ENCODE data around the gene ZNF407.

Gene ZNF407

DNA sequence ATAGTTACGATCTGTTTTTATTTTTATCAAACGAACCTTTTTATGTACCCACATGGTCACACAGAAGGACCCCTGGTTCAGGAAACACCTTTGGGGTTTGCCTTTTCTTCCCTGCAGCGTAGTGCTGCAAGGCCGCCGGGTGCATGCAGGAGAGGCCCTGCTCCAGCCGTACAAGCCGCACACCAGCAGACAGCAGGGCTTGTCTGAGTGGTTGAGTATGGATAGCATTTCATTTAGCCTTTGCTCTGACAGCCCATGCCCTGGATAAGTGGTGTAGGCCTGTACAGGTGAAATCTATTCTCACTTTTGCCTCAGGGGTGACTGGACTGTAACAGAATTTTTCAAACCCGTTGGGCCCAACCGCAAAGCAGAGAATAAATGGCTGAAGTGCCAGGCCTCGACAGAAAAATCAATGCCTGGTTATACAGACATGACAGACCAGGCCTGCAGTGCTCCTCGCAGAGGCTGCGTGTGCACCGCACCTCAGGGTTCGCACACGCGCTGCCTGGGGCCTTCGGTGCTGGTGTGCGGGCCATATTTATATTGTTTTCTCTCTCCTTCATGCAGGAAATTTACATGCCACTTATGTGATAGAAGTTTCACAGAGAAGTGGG is 279.1 kb downstream of the ZNF407 start:
- no peak for DNase-seq (ENCODE audit: low read depth)

DNA sequence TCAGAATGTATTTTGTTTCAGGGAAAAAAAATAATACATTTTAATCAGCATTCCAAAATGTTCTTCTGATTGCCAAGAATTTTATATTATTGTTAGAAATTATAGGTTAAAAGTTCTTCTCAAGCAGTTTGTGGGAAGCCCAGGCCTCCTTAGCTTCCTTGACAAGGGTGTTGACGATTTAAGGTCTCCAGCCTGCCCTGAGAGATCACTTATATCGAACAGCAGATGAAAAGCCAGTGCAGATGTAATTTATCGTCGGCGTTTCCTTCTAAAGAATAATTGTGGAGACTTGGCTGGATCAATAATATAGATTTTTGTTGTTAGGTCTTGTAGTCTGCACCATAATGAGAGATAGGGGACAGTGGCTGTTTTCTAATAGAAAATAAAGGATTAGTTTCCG is 280.6 kb downstream of the ZNF407 start:
- DNase-seq (ENCODE audit: low read depth) = no peak

DNA sequence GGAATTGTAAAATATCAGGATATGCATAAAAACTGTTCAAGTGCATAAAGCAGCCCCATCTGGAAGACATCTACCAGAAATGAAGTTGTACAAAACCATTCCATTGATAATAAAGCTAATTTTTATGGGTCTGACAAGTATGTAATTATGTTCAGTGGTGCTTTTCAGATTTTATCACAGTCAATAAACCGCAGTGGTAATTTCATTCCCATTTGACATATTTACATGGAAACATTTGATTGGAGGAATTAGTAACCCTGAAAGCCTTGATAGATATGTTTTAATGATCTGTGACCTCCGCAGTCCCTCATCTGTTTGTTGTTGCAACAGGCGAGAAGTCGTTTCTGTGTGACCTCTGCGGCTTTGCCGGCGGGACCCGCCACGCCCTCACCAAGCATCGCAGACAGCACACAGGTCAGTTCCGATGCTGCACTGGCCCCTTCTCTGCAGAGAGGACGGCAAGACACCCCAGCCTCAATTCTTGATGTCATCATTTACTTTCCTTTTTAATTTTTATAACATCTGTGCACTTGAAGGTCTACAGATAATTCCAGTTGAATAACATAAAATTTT is 283.1 kb downstream of the ZNF407 start:
- no peak for DNase-seq (ENCODE audit: low read depth)

DNA sequence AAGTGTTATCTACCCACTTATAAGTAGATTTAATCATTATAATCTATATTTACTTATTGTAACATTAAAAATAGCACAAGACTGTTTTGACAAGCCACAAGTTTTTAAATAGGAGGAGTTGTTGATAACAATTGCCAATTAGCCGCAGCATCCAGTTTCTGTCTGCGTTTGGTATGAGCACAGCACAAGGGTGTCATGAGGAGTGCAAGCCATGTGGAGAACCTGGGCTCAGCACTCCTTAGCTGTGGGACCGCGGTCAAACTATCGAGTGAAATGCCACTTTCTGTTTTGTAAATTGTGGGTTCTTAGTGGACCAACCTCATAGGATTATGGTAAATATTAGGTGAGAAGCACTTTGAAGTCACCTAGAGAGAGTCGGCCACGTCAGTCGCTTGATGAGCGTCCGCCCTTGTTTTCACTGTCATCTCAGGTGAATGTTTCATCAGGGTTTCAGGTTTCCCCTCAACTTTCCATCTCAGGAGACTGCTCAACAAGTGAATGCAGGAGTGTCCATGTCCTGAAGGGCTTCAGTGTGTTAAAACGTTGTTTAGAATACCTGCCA is 294.5 kb downstream of the ZNF407 start:
- DNase-seq (ENCODE audit: low read depth) = no peak

DNA sequence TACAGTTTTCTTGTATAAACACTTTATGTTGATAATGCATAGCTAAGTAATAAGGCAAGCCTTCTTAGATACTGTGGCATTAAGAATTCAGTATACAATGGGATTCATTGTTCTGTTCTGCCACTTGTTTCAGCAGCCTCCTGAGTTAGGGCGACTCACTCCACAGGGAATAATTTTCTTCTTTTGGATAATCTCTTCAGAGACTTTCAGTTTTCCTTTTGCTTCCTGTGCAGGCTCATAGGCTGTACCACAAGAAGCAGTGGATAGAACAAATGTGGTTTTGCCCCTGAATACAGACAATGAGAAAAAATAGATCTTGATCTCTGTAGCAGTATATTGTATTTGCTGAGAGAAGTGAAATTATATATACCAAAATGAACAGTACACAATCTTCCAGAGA is 298.0 kb downstream of the ZNF407 start:
- DNase-seq (ENCODE audit: low read depth) = no peak

DNA sequence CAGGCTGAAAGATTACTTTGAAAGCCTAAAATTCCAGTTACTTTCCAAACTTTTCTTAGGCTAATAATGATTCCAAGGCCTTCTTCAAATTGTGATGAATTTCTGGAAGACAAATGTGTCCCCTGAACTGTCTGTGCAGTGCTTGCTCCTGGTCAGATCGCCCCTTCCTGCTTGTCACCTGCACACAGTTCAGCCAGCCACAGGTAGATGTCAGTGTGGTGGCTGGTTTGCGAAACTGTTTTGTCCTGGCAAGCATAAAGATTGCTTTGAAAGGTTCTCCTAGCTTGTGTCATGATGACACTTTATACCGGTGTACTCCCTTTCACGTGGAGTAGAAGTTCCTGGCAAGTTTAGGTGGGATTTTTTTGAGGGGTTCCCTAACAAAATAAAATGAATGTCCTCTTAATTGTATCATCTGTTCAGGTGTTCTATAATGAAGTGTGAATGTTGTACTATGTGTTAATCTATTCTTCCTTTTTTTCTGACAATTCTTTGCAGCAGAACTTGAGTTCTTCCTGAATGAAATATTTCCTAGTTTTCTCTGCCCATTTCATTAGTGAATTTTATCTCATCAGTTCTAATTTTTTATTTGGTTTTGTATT is 298.8 kb downstream of the ZNF407 start:
- no peak for DNase-seq (ENCODE audit: low read depth)

DNA sequence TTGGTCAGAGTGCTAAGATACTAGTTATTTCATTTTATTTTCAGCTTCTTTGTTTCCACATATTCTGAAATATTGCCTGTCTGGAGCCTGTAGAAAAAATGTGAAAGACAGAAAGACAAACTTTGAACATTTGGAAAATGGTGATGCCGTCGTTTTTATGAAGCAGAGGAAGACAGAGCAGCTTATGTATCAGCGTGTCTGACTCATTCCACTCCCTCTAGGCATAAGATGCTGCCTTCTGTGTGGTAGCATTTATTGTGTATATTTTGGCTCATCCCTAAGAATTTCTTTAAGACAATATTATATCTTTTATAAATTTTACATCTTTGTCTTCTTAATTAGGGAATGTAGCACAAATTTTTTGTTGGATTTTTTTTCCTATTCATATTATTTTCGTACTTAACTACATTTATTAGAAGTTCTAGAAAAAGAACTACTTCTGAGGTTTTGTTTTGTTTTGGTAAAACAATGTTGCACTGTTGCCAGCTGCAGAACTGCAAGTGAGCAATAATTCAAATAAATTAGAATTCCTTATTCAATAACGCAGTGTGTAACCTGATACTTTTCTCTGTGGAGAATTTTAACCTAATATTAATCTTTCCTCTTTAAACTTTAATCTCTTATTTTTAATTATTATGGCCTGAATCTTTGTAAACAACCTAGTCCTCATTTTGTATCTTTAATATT is 300.4 kb downstream of the ZNF407 start:
- DNase-seq (ENCODE audit: low read depth) = peak; percentile 10

DNA sequence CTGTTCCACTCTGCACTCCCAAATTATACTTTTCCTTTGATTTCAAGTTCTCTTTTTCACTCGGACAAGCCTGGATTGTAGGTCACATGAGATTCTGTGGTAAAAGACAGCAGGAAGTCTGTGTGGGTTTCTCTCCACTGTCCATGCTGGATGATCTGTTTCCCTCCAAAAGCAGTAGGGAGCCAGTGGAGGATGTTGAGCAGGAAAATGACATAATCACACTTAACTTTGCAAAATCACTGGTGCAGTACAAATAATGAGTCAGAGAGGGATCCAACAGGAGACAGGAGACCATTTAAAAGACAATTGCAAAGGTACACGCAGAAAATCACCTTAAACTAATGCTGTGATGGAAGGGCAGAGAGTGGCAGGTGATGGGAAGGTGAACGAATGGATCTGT is 301.3 kb downstream of the ZNF407 start:
- no peak for DNase-seq (ENCODE audit: low read depth)

DNA sequence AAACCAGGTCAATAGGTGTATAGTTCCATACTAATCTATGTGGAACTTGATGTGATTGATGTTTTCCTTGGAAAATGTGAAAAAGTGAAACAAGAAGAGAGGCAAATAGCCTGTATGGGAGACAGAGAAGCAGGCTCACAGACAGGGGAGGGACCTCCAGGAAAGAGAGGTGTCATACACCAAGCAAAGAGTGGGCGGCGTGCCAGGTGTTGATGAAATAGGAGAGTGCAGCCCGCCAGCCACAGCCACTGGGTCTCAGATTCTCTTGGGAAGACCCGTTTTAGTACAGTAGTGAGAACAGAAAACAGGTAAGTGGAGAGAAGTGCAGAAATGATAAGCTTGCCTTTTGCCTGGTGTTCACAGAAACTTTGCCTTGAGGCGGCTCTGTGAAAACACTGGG is 301.9 kb downstream of the ZNF407 start:
- DNase-seq (ENCODE audit: low read depth) = no peak

DNA sequence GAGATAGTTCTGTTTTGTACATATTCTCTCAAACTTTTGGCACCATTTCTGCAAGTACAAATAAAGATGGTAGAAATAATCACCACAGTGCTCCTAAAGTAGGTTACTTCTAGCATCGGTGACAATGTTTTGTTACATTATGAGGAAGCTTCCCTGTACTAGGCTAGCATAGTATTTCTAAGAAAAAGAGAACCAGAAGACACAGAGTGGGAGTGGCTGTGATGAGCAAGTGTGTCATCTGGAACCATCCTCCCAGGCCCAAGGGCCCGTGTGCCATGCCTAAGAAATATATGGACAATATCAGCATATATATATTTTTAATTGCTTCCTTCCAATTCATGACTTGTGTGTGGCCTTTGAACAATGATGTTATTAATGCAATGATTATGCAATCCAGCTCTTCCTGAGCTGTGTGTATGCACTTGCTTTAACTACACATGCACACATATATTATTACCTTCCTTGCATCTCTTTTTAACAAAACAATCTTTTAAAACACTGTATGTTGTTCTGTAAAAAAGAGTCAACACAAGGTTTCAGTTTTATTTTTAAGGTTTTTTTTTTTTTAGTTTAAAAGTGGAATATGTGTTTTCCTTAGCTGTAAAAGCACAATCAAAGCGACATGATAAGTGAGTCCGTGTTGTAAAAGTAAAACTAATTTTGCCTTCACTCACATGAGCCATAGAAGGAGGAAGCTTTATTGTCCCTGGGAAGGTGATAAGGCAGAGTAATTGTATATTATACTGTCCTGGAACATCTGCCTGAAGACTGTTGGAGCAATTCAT is 303.9 kb downstream of the ZNF407 start:
- no peak for DNase-seq (ENCODE audit: low read depth)

DNA sequence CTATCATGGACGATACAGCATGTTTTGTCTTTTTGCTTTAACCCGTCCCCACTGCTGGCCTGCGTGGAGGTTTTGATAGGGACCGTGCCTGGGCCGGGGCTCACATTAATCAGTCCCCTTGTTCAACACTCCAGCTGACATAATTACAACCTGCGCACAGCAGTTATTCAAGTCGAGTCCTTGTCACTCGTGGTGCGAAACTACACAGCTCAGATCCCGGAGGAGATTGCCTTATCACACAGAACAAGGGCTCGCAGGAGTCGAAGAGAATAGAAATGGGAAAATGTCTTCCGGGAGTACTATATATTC is 304.4 kb downstream of the ZNF407 start:
- DNase-seq (ENCODE audit: low read depth) = no peak

DNA sequence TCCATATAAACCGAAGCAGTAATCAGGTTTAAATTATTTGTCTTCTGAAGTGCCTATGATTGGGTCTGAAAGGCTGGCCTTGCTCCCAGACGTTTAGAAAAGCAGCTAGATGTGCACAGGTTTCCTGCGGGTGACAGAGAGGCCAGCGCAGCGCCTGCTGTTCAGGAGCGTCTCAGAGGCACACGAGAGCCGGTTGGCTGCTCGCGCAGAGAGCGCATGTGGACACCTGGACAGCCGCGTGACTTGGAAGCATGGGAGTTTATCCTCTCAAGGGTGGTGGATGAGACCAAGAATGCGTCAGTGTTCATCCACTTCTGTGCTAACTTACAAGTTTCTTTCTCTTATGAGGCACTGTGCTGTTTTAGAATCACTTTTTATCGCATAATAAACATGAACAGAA is 307.6 kb downstream of the ZNF407 start:
- no peak for DNase-seq (ENCODE audit: low read depth)

DNA sequence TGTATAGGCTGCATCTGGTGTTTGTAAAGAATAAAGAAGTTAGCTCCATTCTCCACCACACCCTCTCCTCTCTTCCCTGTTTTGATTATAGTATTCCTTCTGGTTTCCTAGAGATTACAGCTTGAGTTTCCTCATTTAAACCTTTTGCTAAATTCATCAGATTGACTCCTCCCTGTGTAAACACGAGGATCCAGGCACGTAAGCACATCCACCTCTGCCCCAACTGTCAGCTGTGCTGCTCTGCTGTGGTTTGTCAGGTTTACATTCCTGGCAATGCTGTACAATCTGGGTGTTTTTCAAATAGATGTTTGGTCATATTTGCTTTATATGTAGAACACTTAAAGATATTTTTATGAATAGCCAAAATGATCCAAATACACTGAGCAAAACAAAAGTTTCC is 308.5 kb downstream of the ZNF407 start:
- DNase-seq (ENCODE audit: low read depth) = no peak

DNA sequence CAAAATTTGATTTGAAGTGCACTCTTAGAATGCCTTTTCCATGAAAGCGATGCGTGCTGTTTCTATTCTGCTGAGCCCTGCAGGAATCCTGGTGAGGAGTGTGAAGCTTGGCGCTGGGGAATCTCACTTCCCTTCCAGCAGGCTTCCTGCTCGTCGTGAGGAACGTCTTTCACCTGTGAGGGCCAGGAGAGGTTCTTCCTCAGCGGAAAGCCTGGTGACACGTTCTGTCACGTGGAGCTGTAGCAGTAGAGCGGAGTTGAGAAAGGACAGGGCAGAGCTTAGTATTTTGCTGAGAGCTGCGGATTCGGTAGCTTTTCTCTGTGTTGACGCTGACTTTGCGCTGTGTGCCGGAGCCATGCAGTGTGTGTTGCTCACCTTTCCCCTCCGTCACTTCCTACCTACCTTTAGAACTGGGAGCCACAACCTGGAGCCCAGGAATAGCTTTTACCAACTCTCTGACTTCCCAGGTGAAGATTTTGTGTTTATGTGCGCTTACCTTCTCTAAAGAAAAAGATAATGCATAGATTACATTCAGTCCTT is 316.5 kb downstream of the ZNF407 start:
- no peak for DNase-seq (ENCODE audit: low read depth)

DNA sequence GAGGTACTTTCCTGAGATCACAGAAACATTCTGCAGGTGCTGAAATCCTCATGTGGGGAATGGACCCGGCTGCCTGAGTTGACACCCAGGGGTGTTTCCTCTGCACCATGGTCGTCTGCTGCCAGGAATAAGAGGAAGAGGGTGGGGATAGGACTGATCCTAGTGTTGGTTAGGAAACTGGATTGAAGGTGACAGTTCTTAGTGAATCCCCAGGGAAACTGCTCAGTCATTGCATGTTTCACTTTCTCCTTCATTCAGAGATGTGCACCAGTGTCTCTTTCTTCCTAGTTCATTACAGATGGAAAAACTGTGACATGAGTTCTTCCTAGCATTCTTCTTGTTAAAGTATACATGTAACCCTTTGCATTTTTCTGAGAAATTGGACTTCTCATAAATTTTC is 317.0 kb downstream of the ZNF407 start:
- no peak for DNase-seq (ENCODE audit: low read depth)

DNA sequence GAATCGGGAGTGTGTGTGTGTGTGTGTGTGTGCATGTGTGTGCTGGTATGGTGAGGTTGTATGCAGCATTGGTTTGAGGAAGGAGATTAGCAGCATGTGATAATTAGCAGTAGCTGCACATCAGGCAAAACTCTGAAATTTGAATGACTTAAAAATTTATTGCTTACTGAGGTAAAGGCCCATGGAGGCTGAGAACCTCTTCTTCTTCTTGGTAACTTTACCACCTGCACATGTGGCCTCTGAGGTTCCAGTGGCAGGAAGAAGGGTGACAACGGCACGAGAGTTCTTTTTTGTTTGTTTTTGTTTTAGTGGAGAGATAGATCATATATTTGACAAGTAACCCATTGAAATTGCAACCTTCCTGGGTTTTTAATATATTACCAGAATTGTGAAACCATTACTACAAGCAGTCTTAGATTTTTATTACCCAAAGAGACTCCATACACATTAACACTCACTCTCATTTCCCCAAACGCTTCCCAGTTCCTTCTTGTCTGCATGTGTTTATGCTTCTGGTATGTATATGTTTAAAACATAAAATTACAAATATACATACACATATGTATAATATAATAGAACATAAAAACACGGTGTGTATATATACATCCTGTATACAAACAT is 319.2 kb downstream of the ZNF407 start:
- DNase-seq (ENCODE audit: low read depth) = no peak

DNA sequence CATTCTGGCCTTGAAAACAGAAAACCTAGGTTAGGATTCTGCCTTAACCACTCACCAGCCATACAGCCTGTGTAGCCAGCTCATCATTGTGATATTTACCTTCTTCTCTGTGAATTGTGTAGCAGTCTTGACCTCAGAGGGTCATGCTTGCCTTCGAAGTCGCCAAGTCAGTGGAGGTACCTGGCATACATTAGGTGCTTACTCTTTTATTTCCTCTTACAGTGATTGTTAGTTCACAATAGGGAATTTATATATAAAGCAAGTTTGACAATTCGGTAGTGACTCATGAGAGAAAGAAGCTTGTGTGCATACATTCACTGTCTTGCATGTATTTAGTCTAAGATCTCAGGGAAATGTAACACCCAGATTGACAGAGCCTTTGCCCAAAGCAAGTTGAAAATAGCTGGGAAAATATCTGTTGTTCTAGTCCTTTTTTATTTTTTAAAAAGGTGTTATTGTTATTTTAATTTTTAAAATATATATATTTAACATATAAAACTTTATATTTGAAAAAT is 320.7 kb downstream of the ZNF407 start:
- no peak for DNase-seq (ENCODE audit: low read depth)

DNA sequence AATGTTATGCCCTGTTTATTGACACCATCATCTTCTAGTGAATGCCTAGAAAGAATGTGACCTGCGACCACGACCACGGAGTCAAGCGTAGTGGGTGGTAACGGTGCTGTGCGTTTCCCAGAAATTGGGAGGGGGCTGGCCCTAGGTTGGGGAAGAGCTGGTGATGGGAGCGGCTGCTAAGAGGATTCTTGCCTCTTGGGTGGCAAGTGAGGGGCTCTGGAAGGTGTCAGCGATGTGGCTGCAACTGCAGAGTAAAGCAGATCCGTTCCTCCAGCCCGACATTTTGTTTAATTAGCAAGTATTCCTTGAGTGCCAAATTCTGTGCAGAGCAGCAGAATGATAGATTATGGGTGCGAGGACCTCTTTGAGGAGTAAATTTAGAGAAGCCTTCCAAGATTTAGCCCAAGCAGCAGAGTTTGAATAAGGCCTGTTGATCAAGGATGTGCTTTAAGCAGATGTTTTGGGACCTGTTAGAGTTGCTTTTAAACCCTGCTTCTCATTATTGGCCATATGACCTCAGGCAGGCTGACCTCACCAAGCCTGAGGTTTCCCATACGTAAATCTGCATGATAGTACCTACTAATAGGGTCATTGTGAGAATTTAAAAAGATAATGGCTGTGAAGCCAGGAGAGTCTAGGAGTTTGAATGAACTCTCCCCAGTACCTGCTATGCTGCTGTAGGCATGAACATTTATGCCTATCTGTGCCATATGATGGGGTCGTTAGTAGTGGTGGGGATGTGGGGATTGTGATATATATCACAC is 323.6 kb downstream of the ZNF407 start:
- DNase-seq (ENCODE audit: low read depth) = no peak

DNA sequence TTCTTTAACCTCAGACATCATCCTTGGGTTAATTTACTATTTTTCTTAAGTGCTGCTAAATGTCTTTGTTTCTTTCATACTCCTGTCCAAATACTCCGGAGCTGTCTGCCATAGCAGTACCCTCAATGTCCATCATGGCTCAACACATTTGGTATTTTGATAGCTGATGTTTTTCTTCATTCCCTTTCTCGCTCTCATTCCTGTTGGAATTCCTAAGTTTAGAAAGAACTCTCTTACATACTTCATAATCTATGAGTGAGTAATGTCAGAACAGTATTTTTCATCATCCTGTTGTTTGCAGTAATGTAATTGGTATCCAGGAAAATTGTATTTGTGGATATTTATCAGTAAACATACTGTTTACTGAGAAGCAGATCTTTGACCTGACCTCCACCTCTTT is 328.4 kb downstream of the ZNF407 start:
- no peak for DNase-seq (ENCODE audit: low read depth)

DNA sequence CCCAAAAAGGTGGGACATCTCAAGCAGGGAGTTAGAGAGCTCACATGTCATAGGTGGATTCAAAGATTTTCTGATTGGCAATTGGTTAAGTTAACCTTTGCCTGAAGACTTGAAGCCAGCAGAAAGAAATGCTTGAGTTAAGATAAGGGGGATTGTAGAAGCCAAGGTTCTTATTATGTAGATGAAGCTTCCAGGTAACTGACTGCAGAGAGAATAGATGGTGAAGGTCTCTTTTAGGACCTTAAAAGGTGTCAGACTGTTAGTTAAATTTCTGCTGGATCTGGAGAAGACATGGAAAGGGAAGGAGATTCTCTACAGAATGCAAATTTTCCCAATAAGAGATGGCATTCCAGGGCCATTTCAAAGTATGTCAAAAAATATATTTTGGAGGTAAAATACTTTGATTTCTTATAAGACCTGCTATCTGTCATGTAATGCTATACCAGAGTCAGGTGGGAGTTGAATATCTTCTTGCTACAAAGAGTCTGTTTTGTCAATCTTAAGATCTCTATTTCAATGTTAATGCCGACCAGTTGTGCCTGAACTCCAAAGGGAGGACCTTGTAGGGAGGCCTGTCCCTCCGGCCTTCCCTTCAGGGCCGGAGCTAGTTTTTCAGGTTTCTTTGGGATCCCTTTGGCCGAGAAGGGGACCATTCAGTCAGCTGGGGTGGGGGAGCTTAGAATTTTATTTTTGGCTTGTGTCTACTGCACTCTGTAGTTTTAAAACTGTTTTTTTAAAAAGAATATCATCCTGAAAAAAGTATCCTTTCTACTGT is 330.7 kb downstream of the ZNF407 start:
- DNase-seq (ENCODE audit: low read depth) = no peak

All from GM04503 (cell line).